ENCODE measurements around the gene NUDT22. TPM values are rescaled to one million over a fixed set of nuclear protein-coding genes. Genes with fewer than 3 reads are reported as not detected.

Gene NUDT22
- total RNA-seq, 1 experiment from 2014 or later: 70.0 TPM

DNA sequence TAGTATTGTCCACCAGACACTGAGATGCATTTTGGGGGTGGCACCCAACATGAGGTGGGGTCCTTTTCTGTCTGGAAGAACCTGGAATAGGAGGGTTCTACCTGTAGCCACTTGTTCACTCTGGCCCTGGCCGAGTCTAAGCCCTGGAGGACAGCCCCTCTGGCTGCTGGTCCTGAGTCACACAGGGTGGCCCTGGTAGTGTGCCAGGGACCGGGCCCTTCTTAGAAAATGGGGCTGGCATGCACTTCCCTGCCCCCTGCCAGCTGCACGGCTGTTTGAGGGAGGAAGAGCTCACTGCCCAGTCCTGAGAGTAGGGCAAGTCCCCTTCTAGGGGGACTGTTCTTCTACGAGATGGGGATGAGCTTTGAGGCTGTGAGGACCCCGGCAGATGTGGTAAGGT, 27.4 kb downstream of the NUDT22 start:
- DNase-seq: no peak
- Histone ChIP-seq H3K4me2 (ENCODE audit: low read depth, low read length, poor library complexity, severe bottlenecking) (no peak overlapping the region), H3K9me3 (ENCODE audit: low read length) (no peaks in the 10 kb centered on the region), H3K4me1 (ENCODE audit: low read length) (peaks cover 29% of the 10 kb centered on the region), H3K9me2 (replicated peaks; ENCODE audit: insufficient read depth, low read length) (no peaks in the 10 kb centered on the region), H3K4me3 (ENCODE audit: low read length) (no peak overlapping the region), H4K20me1 (ENCODE audit: insufficient read depth, low read depth, low read length) (no peaks in the 10 kb centered on the region), H2AFZ (ENCODE audit: low read length) (no peak overlapping the region), H3K27me3 (ENCODE audit: low read length) (no peaks in the 10 kb centered on the region), H3K9ac (ENCODE audit: low read length) (no peak overlapping the region), H3K27ac (ENCODE audit: low read length) (no peak overlapping the region), H3K79me2 (ENCODE audit: low read length) (peaks cover 7% of the 10 kb centered on the region; the same call in 1 of the 2 replicates), H3K36me3 (ENCODE audit: insufficient read depth, low read length) (no peaks in the 10 kb centered on the region)

DNA sequence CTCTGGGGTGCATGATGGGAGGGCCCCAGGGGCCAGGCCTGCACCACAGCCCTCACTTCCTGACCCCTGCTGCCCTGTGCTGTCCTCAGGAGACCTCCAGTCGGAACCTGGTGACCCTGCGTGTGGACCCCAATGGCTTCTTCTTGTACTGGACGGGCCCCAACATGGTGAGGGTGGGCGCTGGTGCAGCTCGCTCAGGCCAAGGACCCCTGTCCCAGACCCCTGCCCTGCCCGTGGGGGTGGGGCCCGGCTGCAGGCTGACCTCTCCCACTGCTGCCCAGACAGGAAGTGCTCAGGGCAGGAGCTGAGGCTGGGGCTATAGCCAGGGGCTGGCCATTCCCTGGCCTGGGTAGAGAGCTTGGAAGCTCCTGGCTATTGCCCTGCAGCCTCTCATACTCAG, 28.3 kb downstream of the NUDT22 start:
- H4K20me1 ChIP-seq (ENCODE audit: insufficient read depth, low read depth, low read length): no peaks in the 10 kb centered on the region
- H2AFZ ChIP-seq (ENCODE audit: low read length): no peak overlapping the region
- H3K79me2 ChIP-seq (ENCODE audit: low read length): peaks cover 7% of the 10 kb centered on the region; the same call in 1 of the 2 replicates
- H3K36me3 ChIP-seq (ENCODE audit: insufficient read depth, low read length): no peaks in the 10 kb centered on the region
- no peak overlapping the region for H3K4me3 ChIP-seq (ENCODE audit: low read length)
- no peak overlapping the region for H3K4me2 ChIP-seq (ENCODE audit: low read depth, low read length, poor library complexity, severe bottlenecking)
- H3K9me3 ChIP-seq (ENCODE audit: low read length): no peaks in the 10 kb centered on the region
- H3K27ac ChIP-seq (ENCODE audit: low read length): no peak overlapping the region
- H3K9ac ChIP-seq (ENCODE audit: low read length): no peak overlapping the region
- no peak for DNase-seq
- peaks cover 29% of the 10 kb centered on the region for H3K4me1 ChIP-seq (ENCODE audit: low read length)
- no peaks in the 10 kb centered on the region for H3K9me2 ChIP-seq (replicated peaks; ENCODE audit: insufficient read depth, low read length)
- H3K27me3 ChIP-seq (ENCODE audit: low read length): no peaks in the 10 kb centered on the region

DNA sequence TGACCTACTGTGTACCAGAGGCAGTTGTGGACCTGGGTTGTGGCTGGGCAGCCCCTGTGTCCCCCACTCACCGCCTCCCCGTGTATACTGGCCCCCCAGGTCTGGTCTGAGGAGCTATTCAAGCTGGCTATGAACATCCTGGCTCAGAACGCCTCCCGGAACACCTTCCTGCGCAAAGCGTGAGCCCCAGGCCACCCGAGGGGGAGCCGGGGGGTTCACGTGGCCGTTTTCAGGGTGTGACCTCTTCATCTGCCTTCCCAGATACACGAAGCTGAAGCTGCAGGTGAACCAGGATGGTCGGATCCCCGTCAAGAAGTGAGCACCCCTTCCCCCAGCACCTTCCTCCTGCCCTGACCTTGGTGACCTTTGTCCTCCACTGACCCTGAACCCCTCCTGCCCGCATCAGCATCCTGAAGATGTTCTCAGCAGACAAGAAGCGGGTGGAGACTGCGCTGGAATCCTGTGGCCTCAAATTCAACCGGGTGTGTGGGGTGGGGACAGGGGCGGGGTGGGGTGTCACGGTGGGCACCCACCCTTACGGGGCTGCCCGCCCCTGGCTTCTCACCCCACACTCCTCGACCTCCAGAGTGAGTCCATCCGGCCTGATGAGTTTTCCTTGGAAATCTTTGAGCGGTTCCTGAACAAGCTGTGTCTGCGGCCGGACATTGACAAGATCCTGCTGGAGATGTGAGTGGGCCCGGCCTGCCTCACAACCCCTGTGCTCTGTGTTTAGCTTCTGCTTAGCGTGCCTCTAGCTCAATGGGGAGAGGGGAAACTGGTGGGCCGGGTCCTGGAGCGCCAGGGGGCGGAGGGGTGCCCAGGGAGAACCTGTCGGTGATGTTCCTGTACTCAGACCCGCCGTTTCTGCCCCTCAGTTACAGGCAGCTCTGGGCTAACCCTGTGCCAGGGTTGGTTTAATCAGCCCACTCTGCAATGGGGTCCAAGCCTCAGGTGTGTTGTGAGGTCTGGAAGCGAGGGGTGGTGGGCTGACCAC, 29.4 kb downstream of the NUDT22 start:
- DNase-seq: no peak
- H3K4me1 ChIP-seq (ENCODE audit: low read length): peaks cover 28% of the 10 kb centered on the region
- H3K9ac ChIP-seq (ENCODE audit: low read length): no peak overlapping the region
- H3K27ac ChIP-seq (ENCODE audit: low read length): no peak overlapping the region
- no peak overlapping the region for H2AFZ ChIP-seq (ENCODE audit: low read length)
- no peak overlapping the region for H3K4me2 ChIP-seq (ENCODE audit: low read depth, low read length, poor library complexity, severe bottlenecking)
- no peaks in the 10 kb centered on the region for H3K9me3 ChIP-seq (ENCODE audit: low read length)
- H3K79me2 ChIP-seq (ENCODE audit: low read length): peaks cover 7% of the 10 kb centered on the region; the same call in 1 of the 2 replicates
- H3K4me3 ChIP-seq (ENCODE audit: low read length): no peak overlapping the region
- no peaks in the 10 kb centered on the region for H3K36me3 ChIP-seq (ENCODE audit: insufficient read depth, low read length)
- H3K9me2 ChIP-seq (replicated peaks; ENCODE audit: insufficient read depth, low read length): no peaks in the 10 kb centered on the region
- H4K20me1 ChIP-seq (ENCODE audit: insufficient read depth, low read depth, low read length): no peaks in the 10 kb centered on the region
- H3K27me3 ChIP-seq (ENCODE audit: low read length): no peaks in the 10 kb centered on the region

DNA sequence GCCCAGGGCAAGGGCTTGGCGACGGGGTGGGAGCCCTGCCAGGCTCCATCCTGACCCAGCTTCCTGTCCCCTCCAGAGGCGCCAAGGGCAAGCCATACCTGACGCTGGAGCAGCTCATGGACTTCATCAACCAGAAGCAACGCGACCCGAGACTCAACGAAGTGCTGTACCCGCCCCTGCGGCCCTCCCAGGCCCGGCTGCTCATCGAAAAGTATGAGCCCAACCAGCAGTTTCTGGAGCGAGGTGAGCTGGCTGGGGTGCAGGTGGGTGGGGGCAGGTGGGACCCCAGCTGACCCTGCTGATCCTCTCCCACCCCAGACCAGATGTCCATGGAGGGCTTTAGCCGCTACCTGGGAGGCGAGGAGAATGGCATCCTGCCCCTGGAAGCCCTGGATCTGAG, 30.2 kb downstream of the NUDT22 start:
- H3K27me3 ChIP-seq (ENCODE audit: low read length): no peaks in the 10 kb centered on the region
- DNase-seq: no peak
- H4K20me1 ChIP-seq (ENCODE audit: insufficient read depth, low read depth, low read length): no peaks in the 10 kb centered on the region
- H3K9me3 ChIP-seq (ENCODE audit: low read length): no peaks in the 10 kb centered on the region
- H3K9me2 ChIP-seq (replicated peaks; ENCODE audit: insufficient read depth, low read length): no peaks in the 10 kb centered on the region
- H3K4me3 ChIP-seq (ENCODE audit: low read length): no peak overlapping the region
- no peak overlapping the region for H2AFZ ChIP-seq (ENCODE audit: low read length)
- H3K79me2 ChIP-seq (ENCODE audit: low read length): peaks cover 7% of the 10 kb centered on the region; the same call in 1 of the 2 replicates
- H3K9ac ChIP-seq (ENCODE audit: low read length): no peak overlapping the region
- no peaks in the 10 kb centered on the region for H3K36me3 ChIP-seq (ENCODE audit: insufficient read depth, low read length)
- H3K4me1 ChIP-seq (ENCODE audit: low read length): peaks cover 20% of the 10 kb centered on the region
- no peak overlapping the region for H3K4me2 ChIP-seq (ENCODE audit: low read depth, low read length, poor library complexity, severe bottlenecking)
- H3K27ac ChIP-seq (ENCODE audit: low read length): no peak overlapping the region

DNA sequence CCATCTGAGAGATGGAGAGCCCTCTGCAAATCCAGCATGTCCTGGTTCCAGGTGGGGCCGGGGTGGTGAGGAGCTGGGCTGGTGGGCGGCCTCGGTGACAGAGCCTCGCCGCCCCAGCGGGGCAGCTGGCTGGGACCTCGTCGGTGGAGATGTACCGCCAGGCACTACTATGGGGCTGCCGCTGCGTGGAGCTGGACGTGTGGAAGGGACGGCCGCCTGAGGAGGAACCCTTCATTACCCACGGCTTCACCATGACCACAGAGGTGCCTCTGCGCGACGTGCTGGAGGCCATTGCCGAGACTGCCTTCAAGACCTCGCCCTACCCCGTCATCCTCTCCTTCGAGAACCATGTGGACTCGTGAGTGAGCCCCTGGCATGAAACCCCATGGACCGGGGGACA, 32.3 kb downstream of the NUDT22 start:
- Histone ChIP-seq H3K9me3 (ENCODE audit: low read length) (no peaks in the 10 kb centered on the region), H3K79me2 (ENCODE audit: low read length) (no peaks in the 10 kb centered on the region), H3K4me2 (ENCODE audit: low read depth, low read length, poor library complexity, severe bottlenecking) (no peak overlapping the region), H3K36me3 (ENCODE audit: insufficient read depth, low read length) (no peaks in the 10 kb centered on the region), H3K4me3 (ENCODE audit: low read length) (no peak overlapping the region), H3K9me2 (replicated peaks; ENCODE audit: insufficient read depth, low read length) (no peaks in the 10 kb centered on the region), H2AFZ (ENCODE audit: low read length) (no peak overlapping the region), H3K27me3 (ENCODE audit: low read length) (no peaks in the 10 kb centered on the region), H3K9ac (ENCODE audit: low read length) (no peak overlapping the region), H3K4me1 (ENCODE audit: low read length) (peaks cover 2% of the 10 kb centered on the region; the same call in 1 of the 2 replicates), H3K27ac (ENCODE audit: low read length) (no peak overlapping the region), H4K20me1 (ENCODE audit: insufficient read depth, low read depth, low read length) (no peaks in the 10 kb centered on the region)
- DNase-seq: no peak

DNA sequence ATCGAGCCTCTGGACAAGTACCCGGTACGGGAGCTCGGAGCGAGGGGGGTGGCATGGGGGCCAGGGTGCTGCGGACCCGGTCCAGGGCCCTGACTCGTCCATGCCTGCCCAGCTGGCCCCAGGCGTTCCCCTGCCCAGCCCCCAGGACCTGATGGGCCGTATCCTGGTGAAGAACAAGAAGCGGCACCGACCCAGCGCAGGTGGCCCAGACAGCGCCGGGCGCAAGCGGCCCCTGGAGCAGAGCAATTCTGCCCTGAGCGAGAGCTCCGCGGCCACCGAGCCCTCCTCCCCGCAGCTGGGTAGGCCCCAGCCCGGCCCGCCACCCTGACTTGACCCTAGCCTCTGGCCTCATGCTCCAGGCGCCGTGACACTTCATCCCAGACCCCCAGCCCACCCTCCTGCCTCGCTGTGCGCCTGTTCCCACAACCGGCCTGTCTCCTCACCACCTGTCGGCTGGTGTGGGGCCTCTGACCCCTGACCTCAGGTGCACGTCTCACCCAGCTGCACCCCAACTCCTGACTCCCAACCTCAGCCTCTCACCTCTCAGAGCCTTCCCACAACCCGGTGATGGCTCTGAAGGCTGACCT, 33.0 kb downstream of the NUDT22 start:
- Histone ChIP-seq H3K9me2 (replicated peaks; ENCODE audit: insufficient read depth, low read length) (no peaks in the 10 kb centered on the region), H4K20me1 (ENCODE audit: insufficient read depth, low read depth, low read length) (no peaks in the 10 kb centered on the region), H3K27me3 (ENCODE audit: low read length) (no peaks in the 10 kb centered on the region), H3K9me3 (ENCODE audit: low read length) (no peaks in the 10 kb centered on the region), H3K27ac (ENCODE audit: low read length) (no peak overlapping the region), H3K4me1 (ENCODE audit: low read length) (no peaks in the 10 kb centered on the region), H2AFZ (ENCODE audit: low read length) (no peak overlapping the region), H3K4me3 (ENCODE audit: low read length) (no peak overlapping the region), H3K4me2 (ENCODE audit: low read depth, low read length, poor library complexity, severe bottlenecking) (no peak overlapping the region), H3K36me3 (ENCODE audit: insufficient read depth, low read length) (no peaks in the 10 kb centered on the region), H3K9ac (ENCODE audit: low read length) (no peak overlapping the region), H3K79me2 (ENCODE audit: low read length) (no peaks in the 10 kb centered on the region)
- no peak for DNase-seq

DNA sequence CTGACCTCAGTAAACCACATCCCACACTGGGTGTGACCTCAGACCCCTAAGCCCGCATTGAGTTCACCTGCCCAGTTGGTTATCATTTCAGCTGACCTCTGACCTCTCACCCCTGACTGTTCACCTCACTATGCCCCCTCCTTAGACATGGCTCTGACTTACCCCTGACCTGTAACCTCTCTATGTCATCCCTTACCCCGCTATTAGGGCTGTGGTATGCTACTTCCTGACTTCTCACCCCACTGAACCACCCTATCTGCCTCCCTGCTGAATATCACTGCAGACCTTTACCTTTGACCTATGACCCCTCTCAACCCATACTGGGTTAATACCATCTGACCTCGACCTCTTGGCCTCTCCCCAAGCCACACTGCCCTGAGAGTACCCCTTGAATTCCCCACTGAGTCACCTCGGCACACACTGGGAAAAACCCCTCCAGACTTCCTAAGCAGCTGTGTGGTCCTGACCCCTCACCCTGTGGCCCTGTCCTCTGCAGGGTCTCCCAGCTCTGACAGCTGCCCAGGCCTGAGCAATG, 33.5 kb downstream of the NUDT22 start:
- no peak overlapping the region for H3K4me3 ChIP-seq (ENCODE audit: low read length)
- no peaks in the 10 kb centered on the region for H4K20me1 ChIP-seq (ENCODE audit: insufficient read depth, low read depth, low read length)
- H3K9ac ChIP-seq (ENCODE audit: low read length): no peak overlapping the region
- no peak overlapping the region for H2AFZ ChIP-seq (ENCODE audit: low read length)
- H3K4me1 ChIP-seq (ENCODE audit: low read length): no peaks in the 10 kb centered on the region
- H3K4me2 ChIP-seq (ENCODE audit: low read depth, low read length, poor library complexity, severe bottlenecking): no peak overlapping the region
- no peaks in the 10 kb centered on the region for H3K9me2 ChIP-seq (replicated peaks; ENCODE audit: insufficient read depth, low read length)
- no peaks in the 10 kb centered on the region for H3K36me3 ChIP-seq (ENCODE audit: insufficient read depth, low read length)
- no peaks in the 10 kb centered on the region for H3K9me3 ChIP-seq (ENCODE audit: low read length)
- H3K27ac ChIP-seq (ENCODE audit: low read length): no peak overlapping the region
- no peaks in the 10 kb centered on the region for H3K27me3 ChIP-seq (ENCODE audit: low read length)
- no peaks in the 10 kb centered on the region for H3K79me2 ChIP-seq (ENCODE audit: low read length)
- no peak for DNase-seq

DNA sequence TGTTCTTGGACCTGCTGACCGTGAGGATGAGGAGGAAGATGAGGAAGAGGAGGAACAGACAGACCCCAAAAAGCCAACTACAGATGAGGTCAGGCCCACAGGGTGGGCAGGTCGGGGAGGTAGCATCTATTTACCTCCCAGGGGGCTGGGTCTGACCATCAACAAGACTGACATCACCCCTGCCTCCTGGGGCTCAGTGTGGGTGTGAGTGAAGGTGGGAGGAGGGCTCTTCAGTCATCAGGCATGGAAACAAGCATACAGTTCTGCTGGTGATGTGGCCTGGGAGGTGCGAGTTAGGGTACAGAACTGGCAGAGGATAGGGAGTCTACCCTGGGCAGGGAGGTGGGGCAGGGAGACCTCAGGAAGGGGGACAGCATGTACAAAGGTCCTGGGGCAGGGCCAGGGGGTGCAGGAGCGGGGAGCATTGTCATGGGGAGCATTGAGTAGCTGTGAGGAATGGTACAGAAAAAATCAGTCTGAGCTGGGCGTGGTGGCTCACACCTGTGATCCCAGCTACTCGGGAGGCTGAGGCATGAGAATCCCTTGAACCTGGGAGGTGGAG, 34.2 kb downstream of the NUDT22 start:
- H3K27me3 ChIP-seq (ENCODE audit: low read length): no peaks in the 10 kb centered on the region
- H4K20me1 ChIP-seq (ENCODE audit: insufficient read depth, low read depth, low read length): no peaks in the 10 kb centered on the region
- H3K36me3 ChIP-seq (ENCODE audit: insufficient read depth, low read length): no peaks in the 10 kb centered on the region
- no peak overlapping the region for H2AFZ ChIP-seq (ENCODE audit: low read length)
- H3K9me2 ChIP-seq (replicated peaks; ENCODE audit: insufficient read depth, low read length): no peaks in the 10 kb centered on the region
- no peaks in the 10 kb centered on the region for H3K9me3 ChIP-seq (ENCODE audit: low read length)
- no peak for DNase-seq
- H3K4me3 ChIP-seq (ENCODE audit: low read length): no peak overlapping the region
- H3K27ac ChIP-seq (ENCODE audit: low read length): no peak overlapping the region
- H3K4me2 ChIP-seq (ENCODE audit: low read depth, low read length, poor library complexity, severe bottlenecking): no peak overlapping the region
- H3K4me1 ChIP-seq (ENCODE audit: low read length): peaks cover 3% of the 10 kb centered on the region
- H3K9ac ChIP-seq (ENCODE audit: low read length): no peak overlapping the region
- no peaks in the 10 kb centered on the region for H3K79me2 ChIP-seq (ENCODE audit: low read length)

Data from Karpas-422 (cell line).